HK-2 (cell line): ENCODE data around the gene SSR3.
"Not testable (repeated sequence)": the region's sequence is repeated elsewhere in the genome, so short reads cannot be mapped to it uniquely, and the experiment has no call there.

Experiments used
- DNase-seq: peaks from one replicate; pipeline ENCODE4 v3.0.0-alpha.2; 2018; ENCODE audit not compliant: unreplicated experiment

Gene SSR3

GRCh38 chr3:156554842-156555687, at the start of gene SSR3:
TSS of gene SSR3 (minus strand) at chr3:156555117. CDS start at chr3:156555089, 28 bp downstream.
- DNase-seq, result peak; percentile 100

DNA sequence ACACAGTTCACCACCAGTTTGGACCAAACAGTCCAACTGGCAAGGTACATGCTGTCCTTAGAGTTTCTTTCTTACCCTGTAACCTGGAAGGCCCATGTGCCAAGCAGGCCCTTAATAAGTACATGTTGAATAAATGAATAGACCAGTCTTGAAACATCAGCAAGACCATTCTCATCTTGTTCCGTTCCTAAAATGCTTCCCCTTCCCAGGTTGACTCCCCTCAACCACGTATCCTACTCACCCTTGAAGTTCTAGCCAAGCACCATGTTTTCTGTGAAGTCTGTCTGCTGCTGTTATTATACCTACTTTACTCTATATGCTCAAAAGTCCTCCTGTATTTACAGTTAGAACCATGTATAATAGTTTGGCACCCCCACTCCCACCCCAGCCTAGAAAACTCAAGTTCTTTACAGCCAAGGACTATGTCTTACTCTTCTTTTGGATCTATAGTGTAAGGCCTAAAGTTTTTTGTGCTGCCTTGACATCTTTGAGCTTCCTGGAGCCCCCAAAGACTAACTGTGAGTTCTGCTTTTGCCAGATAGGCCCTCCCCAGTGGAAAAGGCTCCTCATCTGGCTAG, 49.2 kb upstream of the SSR3 start:
- DNase-seq, result no peak

- DNase-seq, result no peak
Measured at GRCh38 chr3:156603379-156604017, 48.6 kb upstream of the SSR3 start.

DNA sequence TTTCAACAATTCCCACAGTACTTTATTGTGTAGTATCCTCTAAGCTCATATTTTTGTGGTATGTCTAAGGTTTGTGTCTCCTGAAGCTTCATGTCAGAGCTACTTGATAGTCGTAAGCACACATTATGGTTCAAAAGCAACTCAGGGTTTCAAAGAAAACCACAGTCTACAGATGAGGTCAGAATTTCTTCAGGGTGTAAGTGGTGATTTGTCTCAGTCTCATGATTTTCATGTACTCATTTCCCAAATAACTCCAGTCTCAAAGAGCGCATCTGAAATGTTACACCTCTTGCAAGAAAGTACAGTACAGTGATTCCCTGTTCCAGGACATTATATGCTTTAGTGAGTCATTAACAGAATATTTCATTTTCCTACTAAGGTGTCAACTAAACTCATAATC, 47.5 kb upstream of the SSR3 start:
- DNase-seq, result no peak

- DNase-seq, result no peak
Measured at GRCh38 chr3:156601497-156601896, 46.6 kb upstream of the SSR3 start.

DNA sequence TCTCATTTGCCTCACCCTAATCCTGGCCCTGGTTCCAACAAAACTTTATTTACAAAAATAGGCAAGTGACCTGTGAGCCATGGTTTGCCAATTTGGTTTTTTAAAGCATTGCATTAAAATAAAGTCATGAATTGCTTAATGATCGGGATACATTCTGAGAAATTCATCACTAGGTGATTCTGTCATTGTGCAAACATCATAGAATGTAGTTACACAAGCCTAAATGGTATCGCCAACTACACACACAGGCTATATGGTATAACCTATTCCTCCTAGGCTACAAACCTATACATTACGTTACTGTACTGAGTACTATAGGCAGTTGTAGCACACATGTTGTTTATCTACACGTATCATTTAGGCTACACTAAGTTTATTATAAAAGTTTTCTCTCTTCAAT, 45.9 kb upstream of the SSR3 start:
- no peak for DNase-seq

GRCh38 chr3:156599089-156599874, 44.4 kb upstream of the SSR3 start:
- no peak for DNase-seq

DNA sequence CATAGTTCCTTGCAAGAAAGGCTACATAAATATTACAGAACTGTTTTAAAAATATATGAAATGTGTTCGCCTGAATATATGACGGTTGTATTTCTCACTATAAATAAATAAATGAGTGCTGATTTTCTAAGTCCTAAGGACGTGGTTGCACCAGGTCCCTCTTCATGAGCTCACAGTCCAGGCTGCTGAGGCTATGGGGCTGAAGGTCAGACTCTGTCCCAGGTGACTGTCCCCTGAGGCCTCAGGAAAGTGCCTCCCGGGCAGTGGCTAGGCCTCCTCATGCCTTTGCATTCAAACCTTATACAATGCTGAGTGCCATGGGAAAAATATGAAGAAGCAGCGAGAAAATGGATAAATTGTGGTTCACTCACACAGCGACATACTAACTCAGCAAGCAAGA, 43.5 kb upstream of the SSR3 start:
- DNase-seq, result no peak

- DNase-seq, result no peak
Measured at GRCh38 chr3:156594219-156594683, 39.3 kb upstream of the SSR3 start.

DNA sequence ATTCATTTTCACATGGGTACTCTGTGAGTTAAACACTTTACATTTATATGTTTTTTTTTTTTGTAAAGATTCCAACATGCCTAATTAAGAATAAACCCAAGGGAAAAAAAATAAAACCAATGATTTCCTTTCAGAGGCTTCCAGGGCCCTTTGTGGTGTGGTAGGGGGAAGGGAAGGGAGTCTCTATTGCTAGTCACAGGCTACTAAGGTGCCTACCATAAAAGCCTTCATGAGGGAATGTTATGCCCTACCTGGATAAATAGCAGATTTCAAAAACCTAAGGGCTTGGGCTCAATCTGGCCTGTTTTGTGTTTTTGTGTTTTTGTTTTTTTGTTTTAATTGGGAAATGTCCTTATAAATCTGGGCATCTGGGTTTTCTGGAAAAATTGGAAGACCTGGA, 38.9 kb upstream of the SSR3 start:
- DNase-seq, result no peak

DNA sequence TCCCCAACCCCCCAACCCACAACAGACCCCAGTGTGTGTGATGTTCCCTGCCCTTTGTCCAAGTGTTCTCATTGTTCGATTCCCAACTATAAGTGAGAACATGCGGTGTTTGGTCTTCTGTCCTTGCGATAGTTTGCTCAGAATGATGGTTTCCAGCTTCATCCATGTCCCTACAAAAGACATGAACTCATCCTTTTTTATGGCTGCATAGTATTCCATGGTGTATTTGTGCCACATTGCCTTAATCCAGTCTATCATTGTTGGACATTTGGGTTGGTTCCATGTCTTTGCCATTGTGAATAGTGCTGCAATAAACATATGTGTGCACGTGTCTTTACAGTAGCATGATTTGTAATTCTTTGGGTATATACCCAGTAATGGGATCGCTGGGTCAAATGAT, 34.9 kb upstream of the SSR3 start:
- DNase-seq, result not testable (repeated sequence)

DNA sequence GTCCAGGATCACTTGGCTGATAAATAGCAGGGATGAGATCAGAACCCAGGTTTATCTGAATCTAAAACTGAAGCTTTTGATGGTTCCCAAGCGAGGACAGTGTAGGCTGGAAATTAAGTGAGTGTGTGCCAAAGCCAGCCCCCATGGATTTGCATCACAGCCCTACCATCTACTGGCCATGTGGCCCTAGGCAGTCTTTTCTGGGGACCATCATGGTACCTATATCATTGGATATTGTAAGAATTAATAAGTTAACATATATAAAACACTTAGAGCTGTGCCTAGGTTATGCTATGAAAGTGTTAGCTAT, 32.8 kb upstream of the SSR3 start:
- DNase-seq, result no peak

- no peak for DNase-seq
Measured at GRCh38 chr3:156586905-156587759, 32.2 kb upstream of the SSR3 start.

DNA sequence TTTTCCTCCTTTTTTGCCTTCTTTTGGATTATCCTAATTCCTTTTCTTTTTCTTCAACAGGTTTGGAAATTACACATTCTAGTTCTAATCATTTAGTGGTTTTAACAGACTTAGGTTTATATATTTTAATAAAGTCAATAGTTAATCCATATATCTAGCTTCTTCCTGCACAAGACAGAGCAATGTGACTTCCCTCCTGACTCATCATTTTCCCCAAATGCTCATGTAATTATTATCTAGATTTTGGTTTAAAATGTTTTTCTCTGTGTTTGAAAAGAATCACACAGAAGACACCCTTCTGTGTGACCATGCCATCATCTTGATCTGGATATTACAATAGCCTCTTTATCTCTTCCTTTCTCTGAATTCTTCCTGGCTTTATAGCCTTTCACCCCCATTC, 28.6 kb upstream of the SSR3 start:
- DNase-seq, result no peak

- DNase-seq, result no peak
Measured at GRCh38 chr3:156582532-156583183, 27.7 kb upstream of the SSR3 start.

DNA sequence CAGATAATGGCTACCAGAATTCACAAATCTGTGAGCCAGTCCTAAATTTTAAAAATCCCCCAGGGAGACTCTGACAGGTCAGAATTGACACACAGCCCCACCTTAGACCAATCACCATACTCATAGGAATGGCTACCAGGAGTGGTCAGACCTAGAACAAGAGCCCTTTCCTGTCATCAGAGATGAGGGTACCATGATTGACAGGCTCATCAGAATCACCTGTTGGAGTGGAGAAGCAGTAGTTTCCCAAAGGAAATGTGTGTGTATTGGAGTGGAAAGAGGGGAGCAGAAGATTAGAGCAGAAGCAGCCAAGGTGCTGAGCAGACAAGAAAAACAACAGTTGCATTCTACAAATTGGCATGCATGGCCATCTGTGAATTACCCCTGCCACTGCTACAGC, 27.0 kb upstream of the SSR3 start:
- DNase-seq, result no peak

DNA sequence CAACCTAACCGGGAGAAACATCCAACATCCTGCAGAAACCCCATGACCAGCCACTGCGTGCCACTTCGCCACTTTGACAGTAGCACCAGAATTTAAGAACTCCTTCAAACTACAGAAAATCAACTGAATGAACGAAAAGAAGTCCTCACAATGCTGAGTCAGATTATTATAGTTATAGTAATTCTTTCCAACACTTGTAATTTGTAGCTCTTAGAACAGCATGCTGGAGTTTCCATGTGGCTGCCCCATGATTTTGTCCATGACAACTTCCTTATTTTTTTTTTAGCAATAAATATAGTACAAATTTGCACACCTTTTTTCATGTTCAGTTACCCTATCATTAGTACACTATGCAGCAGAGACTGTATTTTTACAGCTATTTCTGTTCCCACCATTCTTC, 26.1 kb upstream of the SSR3 start:
- DNase-seq, result no peak

DNA sequence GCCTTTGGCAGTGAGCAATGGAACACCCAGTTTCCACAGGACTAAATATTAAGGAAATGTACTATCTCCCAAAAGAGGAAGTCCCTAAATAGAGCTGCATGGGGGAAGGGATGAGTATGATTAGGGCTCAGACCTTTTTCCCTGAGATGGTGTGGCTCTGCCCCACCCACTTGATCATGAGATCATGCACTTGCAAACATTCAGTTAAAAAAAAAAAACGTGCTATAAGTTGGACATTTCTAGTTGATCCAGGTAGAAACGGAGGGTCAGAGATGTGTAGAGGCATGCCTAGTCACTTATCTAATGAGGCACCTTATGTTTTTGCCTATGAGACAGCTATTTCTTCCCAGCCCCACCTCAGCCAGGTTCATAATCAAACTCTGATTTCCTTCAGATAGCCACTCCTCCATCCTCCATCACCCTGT, 24.5 kb upstream of the SSR3 start:
- no peak for DNase-seq

GRCh38 chr3:156577736-156578135, 22.8 kb upstream of the SSR3 start:
- no peak for DNase-seq

GRCh38 chr3:156576651-156577348, 21.9 kb upstream of the SSR3 start:
- DNase-seq, result no peak
